ENCODE results near the gene ZNF138.

Gene ZNF138

DNA sequence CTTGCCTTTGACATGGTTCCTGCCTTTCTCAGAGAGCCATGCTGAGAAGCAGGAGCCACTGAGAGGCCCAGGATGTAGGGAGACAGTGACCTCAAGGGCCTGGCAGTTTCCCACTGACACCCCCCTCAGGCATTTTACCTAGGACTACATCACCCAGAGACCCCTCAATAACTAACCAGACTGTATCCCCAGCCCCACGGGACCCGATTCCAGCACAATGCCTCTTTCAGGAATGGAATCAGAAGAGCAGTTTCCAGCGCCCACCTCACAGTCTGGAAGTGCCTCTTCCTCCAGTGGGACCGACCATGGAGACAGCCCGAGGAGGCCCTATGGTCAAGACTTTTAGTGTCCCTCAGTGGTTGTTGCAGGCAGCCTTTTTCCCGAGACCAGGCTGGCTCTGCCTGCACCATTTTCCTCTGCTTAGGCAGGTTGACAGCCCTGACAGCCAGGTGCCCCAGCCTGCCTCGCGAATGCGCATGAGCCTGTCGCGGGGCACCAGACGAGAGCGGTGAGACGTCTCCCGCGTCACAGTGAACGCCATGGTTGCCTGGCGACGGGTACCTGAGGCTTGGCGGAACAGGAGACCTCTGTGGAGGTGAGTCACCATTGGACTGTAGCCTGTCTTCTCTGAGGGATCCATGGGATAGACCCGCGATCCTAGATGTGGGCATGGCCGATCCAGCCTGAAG, 80.5 kb downstream of the ZNF138 start:
- in situ Hi-C loops (cut with HindIII; ENCODE audit: low sequenced_read_pairs), result no loop called here

GRCh38 chr7:64875258-64875657, 81.0 kb downstream of the ZNF138 start:
- in situ Hi-C loops (cut with HindIII; ENCODE audit: low sequenced_read_pairs), result no loop called here

DNA sequence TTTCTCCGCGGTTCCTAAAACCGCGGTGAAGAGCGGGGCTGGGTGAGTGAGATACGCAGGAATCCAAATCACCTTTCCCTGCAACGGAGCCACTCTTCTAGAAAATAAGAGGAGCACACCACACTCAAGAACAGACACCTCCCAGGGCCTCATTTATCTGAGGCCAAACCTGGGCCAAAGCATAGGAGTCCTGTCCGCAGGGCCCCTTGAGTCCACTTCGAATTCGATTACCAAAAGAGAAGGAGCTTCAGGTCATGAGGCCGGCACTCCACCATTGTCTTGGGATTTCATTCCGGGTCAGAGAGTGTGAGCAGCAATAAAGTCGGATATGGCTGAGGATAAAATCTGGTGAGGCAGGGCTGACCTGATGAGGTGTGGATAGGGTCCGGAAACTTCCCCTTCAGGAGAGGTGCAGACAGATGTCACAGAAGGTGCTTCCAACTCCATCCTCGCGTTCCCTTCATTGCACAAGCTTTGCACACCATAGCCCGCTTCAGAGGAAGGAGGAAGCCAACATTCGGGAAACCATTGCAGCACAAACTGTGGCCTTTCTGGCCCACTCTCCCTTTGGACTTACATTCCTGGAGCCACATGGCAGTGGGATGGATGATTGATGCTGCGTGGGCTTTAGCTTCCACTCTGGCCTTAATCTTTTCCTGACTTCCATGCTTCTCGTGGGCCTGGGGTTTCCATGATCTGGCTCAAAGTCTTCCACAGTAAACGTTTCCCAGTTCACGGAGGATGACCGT, 81.6 kb downstream of the ZNF138 start:
- in situ Hi-C loops (cut with HindIII; ENCODE audit: low sequenced_read_pairs), result no loop called here

- in situ Hi-C loops (cut with HindIII; ENCODE audit: low sequenced_read_pairs), result no loop called here
Measured at GRCh38 chr7:64876792-64877713, 82.8 kb downstream of the ZNF138 start.

DNA sequence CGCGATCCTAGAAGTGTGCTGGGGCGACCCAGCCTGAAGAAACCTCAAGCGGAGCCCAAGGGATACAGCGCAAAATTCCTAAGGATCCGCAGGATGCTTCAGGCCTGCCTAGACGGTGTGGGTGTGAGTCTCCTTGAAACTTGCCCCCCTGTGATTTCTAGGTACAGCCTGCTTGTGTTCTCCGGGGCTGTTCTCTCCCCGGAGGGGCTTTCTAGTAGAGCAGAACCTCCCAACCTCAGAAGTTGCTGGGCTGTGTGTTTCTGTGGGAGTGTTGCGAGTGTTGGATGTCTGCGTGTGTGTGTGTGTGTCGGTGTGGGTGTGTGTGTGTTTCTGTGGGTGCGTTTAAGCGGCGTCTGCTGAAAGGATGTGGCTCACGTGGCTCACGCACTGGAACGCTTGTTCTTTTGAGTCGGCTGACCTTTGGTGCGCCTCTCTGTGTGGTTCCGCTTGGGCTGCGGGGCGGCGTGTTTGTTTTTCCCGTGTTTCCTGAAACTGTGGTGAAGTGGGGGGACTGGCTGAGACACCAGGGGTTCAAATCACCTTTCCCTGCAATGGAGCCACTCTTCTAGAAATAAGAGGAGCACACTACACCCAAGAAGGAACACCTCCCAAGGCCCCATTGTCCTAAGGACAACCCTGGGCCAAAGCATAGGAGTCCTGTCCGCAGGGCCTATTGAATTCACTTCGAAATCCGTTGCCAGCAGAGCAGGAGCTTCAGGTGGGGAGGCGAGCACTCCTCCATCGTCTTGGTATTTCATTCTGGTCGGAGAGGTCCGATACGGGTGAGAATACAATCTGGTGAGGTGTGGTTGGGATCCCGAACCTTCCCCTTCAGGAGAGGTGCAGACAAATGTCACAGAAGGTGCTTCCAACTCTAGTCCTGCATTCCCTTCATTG, 83.7 kb downstream of the ZNF138 start:
- in situ Hi-C loops (cut with HindIII; ENCODE audit: low sequenced_read_pairs), result no loop called here

DNA sequence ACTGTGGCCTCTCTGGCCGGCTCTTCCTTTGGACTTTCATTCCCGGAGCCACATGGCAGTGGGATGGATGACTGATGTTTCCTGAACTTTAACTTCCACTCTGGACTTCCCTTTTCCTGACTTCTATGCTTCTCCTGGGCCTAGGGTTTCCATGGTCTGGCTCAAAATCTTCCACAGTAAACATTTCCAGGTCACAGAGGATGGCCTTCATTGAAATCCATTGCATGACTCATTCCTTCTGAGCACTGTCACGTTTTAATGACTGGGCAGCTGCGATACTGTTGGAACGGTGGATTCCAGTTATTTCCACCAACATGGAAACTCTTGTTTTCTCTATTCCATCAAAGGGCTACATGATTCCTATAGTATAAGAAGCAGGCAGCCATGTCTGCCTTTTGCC, 84.5 kb downstream of the ZNF138 start:
- in situ Hi-C loops (cut with HindIII; ENCODE audit: low sequenced_read_pairs), result no loop called here

- in situ Hi-C loops (cut with HindIII; ENCODE audit: low sequenced_read_pairs), result no loop called here
Measured at GRCh38 chr7:64879086-64879730, 85.0 kb downstream of the ZNF138 start.

DNA sequence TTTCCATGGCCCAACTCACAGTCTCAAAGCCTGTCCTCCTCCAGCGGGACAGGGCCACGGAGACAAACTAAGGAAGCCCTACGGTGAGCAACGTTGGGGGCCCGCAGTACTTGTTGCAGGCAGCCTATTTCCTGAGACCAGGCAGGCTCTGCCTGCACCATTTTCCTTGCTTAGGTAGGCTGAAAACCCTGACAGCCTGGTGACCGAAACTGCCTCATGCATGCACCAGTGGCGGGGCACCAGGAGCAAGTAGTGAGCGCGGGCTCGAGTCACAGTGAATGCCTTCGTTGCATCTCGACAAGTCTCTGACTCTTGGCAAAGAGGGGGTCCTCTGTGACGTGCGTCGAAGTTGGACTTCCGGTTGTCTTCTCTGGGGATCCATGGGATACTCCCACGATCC, 85.6 kb downstream of the ZNF138 start:
- in situ Hi-C loops (cut with HindIII; ENCODE audit: low sequenced_read_pairs), result no loop called here

DNA sequence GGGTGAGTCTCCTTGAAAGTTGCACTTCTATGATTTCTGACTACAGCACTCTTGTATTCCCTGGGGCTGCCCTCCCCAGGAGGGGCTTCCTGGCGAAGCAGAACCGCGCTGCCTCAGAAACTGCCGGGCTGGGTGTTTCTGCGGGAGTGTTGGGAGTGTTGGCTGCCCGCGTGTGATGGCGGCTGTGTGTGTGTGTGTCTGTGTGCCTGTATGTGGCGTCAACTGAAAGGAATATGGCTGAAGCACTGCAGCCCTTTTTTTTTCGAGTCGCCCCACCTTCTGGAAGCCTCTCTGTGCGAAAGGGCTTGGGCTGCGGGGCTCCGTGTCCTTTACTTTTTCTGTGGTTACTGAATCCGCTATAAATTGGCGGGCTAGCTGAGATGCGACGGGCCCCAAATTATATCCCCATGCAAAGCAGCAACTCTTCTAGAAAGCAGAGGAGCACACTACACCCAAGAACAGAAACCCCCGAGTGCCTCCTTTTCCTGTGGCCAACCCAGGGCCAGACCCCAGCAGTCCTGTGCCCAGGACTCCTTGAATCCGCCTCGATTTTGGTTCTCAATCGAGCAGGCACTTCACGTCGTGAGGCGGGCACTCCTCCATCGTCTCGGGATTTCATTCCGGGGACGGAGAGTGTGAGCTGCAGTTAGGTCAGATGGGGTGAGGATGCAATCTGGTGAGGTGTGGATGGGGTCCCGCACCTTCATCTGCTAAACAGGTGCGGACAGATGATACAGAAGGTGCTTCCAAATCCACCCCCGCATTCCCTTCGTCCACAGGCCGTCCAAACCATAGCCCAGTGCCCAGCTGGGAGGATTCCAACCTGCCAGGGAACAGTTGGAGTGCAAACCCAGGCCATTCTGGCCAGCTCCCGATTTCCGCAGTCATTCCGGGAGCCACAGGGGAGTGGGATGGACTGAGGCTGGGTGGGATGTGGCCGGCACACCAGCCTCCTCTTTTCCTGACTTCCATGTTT, 86.4 kb downstream of the ZNF138 start:
- in situ Hi-C loops (cut with HindIII; ENCODE audit: low sequenced_read_pairs), result no loop called here

GRCh38 chr7:64881461-64882287, 87.4 kb downstream of the ZNF138 start:
- in situ Hi-C loops (cut with HindIII; ENCODE audit: low sequenced_read_pairs), result no loop called here

DNA sequence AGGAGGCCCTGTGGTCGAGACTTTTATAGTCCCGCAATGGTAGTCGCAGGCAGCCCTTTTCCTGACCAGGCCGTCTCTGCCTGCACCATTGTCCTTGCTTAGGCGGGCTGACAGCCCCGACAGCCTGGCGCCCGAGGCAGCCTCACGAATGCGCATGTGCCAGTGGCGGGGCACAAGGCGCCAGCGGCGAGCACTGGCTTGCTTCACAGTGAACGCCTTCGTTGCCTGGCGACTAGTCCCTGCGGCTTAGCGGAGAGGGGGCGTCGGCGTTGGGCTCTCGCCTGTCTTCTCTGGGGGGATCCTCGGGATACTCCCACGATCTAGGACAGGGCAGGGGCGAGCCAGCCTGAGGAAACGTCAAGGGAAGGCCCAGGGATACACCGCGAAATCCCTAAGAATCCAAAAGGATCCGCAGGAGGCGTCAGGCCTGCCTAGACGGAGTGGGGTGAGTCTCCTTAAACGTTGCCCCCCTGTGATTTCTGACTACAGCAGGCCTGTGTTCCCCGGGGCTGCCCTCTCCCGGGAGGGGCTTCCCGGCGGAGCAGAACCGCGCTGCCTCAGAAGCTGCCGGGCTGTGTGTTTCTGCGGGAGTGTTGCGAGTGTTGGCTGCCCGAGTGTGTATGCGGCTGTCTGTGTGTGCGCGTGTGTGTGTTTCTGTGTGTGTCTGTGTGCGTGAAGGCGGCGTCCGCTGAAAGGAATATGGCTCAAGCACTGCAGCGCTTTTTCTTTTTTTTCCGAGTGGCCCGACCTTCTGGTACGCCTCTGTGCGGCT, 88.3 kb downstream of the ZNF138 start:
- in situ Hi-C loops (cut with HindIII; ENCODE audit: low sequenced_read_pairs), result no loop called here

Data from endothelial cell of hepatic sinusoid (primary cell).